ENCODE data around the gene TNFRSF12A. TPM values are rescaled to one million over a fixed set of nuclear protein-coding genes. Genes with fewer than 3 reads are reported as not detected.

TNFRSF12A gene
- total RNA-seq, 1 experiment from 2014 or later, result 147 TPM

- WGBS (ENCODE audit: extremely low coverage, insufficient read length, low lambda C conversion rate), result no CpG with 5 or more reads among the region's 7 CpGs
Measured at GRCh38 chr16:3066440-3066748, 46.2 kb downstream of the TNFRSF12A start.

More at GRCh38 chr16:3066440-3066748, 46.2 kb downstream of the TNFRSF12A start:
- Histone ChIP-seq H3K79me2 (ENCODE audit: insufficient read depth, low read length) (no peaks in the 10 kb centered on the region), H3K56ac (ENCODE audit: insufficient read length, low read depth, low read length) (no peak overlapping the region), H4K5ac (ENCODE audit: insufficient read length, low read depth, low read length) (no peak overlapping the region), H4K91ac (ENCODE audit: insufficient read length, low read depth, low read length) (no peak overlapping the region), H2AK5ac (ENCODE audit: insufficient read length, low read length) (no peak overlapping the region), H3K4ac (ENCODE audit: low read depth, low read length) (no peak overlapping the region), H3K14ac (ENCODE audit: insufficient read depth, low read length) (no peak overlapping the region), H3K79me1 (ENCODE audit: insufficient read depth, low read depth, low read length, poor library complexity, severe bottlenecking) (no peaks in the 10 kb centered on the region), H3K27ac (ENCODE audit: insufficient read length, low read depth, low read length) (no peak overlapping the region), H2BK15ac (ENCODE audit: low read depth, low read length) (no peak overlapping the region), H3K4me2 (ENCODE audit: insufficient read depth, insufficient read length, low read length) (no peak overlapping the region), H3K4me1 (ENCODE audit: insufficient read depth, low read length) (no peaks in the 10 kb centered on the region; the same call in 1 of the 2 replicates), H3K9ac (ENCODE audit: extremely low read depth, insufficient read length, low read length) (no peak overlapping the region), H3T11ph (ENCODE audit: low read length) (no peak overlapping the region), H2BK120ac (ENCODE audit: low read depth, low read length, poor library complexity, severe bottlenecking) (no peak overlapping the region), H2BK12ac (ENCODE audit: insufficient read length, low read depth, low read length) (no peak overlapping the region), H3K23ac (ENCODE audit: insufficient read length, low read depth, low read length) (no peak overlapping the region), H3K23me2 (ENCODE audit: insufficient read length, low read depth, low read length, poor library complexity, severe bottlenecking) (no peaks in the 10 kb centered on the region), H4K8ac (replicated peaks; ENCODE audit: insufficient read length, low read depth, low read length) (no peak overlapping the region), H3K27me3 (ENCODE audit: insufficient read depth, low read length) (no peaks in the 10 kb centered on the region), H2AFZ (ENCODE audit: low read length) (no peak overlapping the region), H2BK20ac (ENCODE audit: low read depth, low read length, poor library complexity, severe bottlenecking) (no peak overlapping the region), H3K9me3 (ENCODE audit: control insufficient read depth, low read depth, low read length) (no peaks in the 10 kb centered on the region), H4K20me1 (ENCODE audit: control insufficient read depth, insufficient read depth, insufficient read length) (no peaks in the 10 kb centered on the region), H3K18ac (ENCODE audit: insufficient read length, low read depth, low read length) (no peak overlapping the region), H2BK5ac (ENCODE audit: insufficient read length, low read length) (no peak overlapping the region)
- no peak for TF ChIP-seq CTCF (conservative IDR thresholded peaks at IDR 0.05)
- Mint-ChIP-seq H3K27ac (peak overlapping the region in 1 of 3 experiments; percentile 55; a peak in 1 of 7 replicates), H3K4me3 (no peak overlapping the region), H3K9me3 (no peaks in the 10 kb centered on the region; a peak in 1 of 5 replicates), H3K4me1 (peaks cover 21 to 23% of the 10 kb centered on the region in 2 experiments), H3K27me3 (ENCODE audit: low read depth) (peaks cover 13% of the 10 kb centered on the region), H3K36me3 (ENCODE audit: insufficient read depth in 1 of 3, low read depth in 3 of 3) (no peaks in the 10 kb centered on the region)
- no peak for DNase-seq

All from H9 (cell line).